Measurements from ENCODE around the gene CLDN1.

DNA sequence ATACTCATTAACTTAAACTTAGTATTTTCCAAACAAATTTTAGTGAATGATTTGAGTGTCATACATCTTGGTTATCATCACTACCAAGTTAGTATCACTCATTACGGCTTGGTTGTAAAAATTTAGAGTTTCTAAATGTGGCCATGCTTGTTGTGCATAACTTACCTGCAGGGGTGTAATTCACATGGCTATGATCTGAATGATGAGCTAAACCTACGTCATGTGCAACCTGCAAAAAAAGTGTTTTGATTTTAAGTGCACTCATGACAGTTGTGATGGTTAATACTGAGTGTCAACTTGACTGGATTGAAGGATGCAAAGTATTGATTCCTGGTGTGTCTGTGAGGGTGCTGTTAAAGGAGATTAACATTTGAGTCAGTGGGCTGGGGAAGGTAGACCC is 48.1 kb upstream of the CLDN1 start:
- TF ChIP-seq, protein P1, sequence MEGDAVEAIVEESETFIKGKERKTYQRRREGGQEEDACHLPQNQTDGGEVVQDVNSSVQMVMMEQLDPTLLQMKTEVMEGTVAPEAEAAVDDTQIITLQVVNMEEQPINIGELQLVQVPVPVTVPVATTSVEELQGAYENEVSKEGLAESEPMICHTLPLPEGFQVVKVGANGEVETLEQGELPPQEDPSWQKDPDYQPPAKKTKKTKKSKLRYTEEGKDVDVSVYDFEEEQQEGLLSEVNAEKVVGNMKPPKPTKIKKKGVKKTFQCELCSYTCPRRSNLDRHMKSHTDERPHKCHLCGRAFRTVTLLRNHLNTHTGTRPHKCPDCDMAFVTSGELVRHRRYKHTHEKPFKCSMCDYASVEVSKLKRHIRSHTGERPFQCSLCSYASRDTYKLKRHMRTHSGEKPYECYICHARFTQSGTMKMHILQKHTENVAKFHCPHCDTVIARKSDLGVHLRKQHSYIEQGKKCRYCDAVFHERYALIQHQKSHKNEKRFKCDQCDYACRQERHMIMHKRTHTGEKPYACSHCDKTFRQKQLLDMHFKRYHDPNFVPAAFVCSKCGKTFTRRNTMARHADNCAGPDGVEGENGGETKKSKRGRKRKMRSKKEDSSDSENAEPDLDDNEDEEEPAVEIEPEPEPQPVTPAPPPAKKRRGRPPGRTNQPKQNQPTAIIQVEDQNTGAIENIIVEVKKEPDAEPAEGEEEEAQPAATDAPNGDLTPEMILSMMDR (conservative IDR thresholded peaks at IDR 0.05) = no peak
- no peak for TF ChIP-seq EZH2 (IDR thresholded peaks at IDR 0.05; ENCODE audit: low read depth)
